Neuron (in vitro differentiated cells): ENCODE data around the gene OR6K6.

Source experiments
- H2AFZ ChIP-seq: one replicate; pipeline ENCODE4 v1.6.1; 2013; ENCODE audit warnings: low read depth, mild to moderate bottlenecking, inconsistent platforms, low read length, moderate library complexity
- H3K27me3 ChIP-seq: one replicate; pipeline ENCODE4 v1.6.1; 2013; ENCODE audit warnings: low read length; ENCODE audit not compliant: insufficient read depth
- H3K36me3 ChIP-seq: one replicate; pipeline ENCODE4 v1.6.1; 2013; ENCODE audit warnings: low read length; ENCODE audit not compliant: insufficient read depth
- H3K4me1 ChIP-seq: one replicate; pipeline ENCODE4 v1.6.1; 2013; ENCODE audit warnings: low read length; ENCODE audit not compliant: insufficient read depth
- H3K4me3 ChIP-seq: 2 replicates; pipeline ENCODE4 v1.5.1; 2013; ENCODE audit warnings: mild to moderate bottlenecking, low read length, moderate library complexity
- H3K9me3 ChIP-seq: one replicate; pipeline ENCODE4 v1.6.1; 2013; ENCODE audit warnings: low read length

The OR6K6 gene

DNA sequence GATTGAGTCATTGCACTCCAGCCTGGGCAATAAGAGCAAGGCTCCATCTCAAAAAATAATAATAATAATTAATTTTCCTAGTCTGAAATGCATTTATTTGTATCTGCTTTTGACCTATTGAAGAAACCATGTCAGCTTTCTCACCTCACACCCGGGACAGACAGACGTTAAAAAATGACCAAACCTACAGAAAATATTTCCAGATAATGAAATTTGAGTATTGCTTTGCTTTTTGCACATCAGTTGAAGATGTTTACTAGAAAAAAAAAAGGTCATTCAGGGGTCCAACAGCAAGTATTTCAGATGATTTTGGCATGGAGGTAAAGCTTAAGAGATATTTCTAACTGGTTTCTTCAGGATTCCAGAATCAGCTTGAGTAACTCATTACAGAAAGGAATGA lies at the start of gene OR6K6:
OR6K6 (plus strand) TSS at position 301 of the 400 bp plus-strand sequence. CDS start 168 bp downstream, outside the sequence.
- H3K4me3 ChIP-seq: no peak within 1 kb of the TSS
- no peaks in the 10 kb centered on the region for H3K36me3 ChIP-seq
- no peaks in the 10 kb centered on the region for H3K9me3 ChIP-seq
- no peak within 1 kb of the TSS for H2AFZ ChIP-seq
- H3K27me3 ChIP-seq: peaks cover 6% of the 10 kb centered on the region
- no peaks in the 10 kb centered on the region for H3K4me1 ChIP-seq

DNA sequence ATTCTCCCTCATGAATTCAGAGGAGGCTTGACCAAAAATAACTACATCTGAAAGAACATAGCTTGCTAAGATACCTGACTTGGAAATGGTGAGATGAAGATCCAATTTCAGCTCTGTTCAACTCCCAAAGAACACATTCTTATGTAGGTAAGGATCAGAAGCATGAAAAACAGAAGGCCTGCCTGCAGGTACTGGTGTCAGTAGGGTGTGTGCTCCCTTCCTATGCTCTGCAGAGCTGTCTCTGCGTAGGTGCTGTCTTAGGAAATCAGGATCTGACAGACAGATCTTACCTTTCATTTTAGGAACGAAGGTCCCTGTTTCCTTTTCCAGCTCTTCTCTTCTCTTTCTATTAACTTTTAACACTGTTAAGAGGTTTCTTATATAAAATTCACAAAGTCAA lies 48.4 kb upstream of the OR6K6 start:
- no peak overlapping the region for H3K4me3 ChIP-seq
- no peaks in the 10 kb centered on the region for H3K4me1 ChIP-seq
- no peaks in the 10 kb centered on the region for H3K27me3 ChIP-seq
- H3K36me3 ChIP-seq: no peaks in the 10 kb centered on the region
- H2AFZ ChIP-seq: no peak overlapping the region
- H3K9me3 ChIP-seq: no peaks in the 10 kb centered on the region

DNA sequence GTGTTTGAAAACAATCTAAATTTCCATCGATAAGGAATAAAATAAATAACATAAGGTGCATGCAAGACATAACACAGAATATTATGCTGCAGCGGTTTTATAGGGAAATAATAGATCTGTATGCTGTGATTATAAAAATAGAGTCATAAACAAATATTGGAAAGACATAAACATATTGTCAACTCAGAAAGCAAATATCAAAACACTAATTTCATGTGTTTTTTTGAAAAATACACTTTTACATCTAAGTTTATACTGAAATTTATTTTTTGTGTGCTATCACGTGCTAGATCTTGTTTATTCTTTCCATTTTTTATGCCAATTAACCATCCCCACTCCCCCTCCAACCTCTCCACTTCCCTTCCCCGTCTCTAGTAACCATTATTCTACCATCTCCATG lies 43.4 kb upstream of the OR6K6 start:
- H3K36me3 ChIP-seq: no peaks in the 10 kb centered on the region
- H3K27me3 ChIP-seq: no peaks in the 10 kb centered on the region
- no peak overlapping the region for H2AFZ ChIP-seq
- no peaks in the 10 kb centered on the region for H3K9me3 ChIP-seq
- no peak overlapping the region for H3K4me3 ChIP-seq
- H3K4me1 ChIP-seq: no peaks in the 10 kb centered on the region

DNA sequence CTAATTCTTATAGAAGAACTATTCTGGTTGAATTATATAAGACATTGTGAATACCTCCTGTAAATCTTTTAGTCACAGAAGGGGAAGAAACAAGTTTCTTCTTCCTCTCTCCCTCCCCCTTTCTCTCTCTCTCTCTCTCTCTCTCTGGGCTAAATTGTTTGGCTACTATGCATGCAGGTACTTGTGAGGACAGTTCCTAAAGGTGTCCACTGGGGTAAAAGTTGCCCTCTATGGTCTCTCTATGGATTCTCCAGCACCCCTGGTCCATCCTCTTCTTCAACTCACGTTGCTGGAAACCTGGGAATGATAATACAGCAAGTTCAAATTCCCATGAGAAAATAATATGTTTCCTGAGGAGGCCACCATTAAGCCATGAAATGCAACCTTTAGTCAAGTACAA lies 39.8 kb upstream of the OR6K6 start:
- Histone ChIP-seq H3K4me3 (no peak overlapping the region), H3K9me3 (no peaks in the 10 kb centered on the region), H3K4me1 (no peaks in the 10 kb centered on the region), H3K36me3 (no peaks in the 10 kb centered on the region), H2AFZ (no peak overlapping the region), H3K27me3 (no peaks in the 10 kb centered on the region)

DNA sequence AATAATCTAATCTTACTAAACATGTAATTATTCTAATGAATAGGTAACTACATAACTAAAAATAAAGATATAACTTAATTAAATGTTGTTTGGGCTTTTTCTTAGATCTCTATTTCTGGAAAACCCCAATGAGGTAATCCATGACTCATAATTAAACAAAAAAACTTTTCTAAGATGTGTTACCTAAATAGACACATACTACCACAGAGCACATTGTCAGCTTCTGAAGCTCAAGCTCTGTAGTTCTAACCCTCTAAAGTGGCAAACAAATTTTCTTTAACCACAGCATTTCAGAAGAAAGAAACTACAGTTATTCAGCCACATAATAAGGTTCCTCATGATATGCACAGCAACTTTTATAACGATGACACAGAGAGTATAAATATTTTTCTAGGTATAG lies 38.2 kb upstream of the OR6K6 start:
- Histone ChIP-seq H2AFZ (no peak overlapping the region), H3K4me3 (no peak overlapping the region), H3K9me3 (no peaks in the 10 kb centered on the region), H3K27me3 (no peaks in the 10 kb centered on the region), H3K4me1 (no peaks in the 10 kb centered on the region), H3K36me3 (no peaks in the 10 kb centered on the region)

DNA sequence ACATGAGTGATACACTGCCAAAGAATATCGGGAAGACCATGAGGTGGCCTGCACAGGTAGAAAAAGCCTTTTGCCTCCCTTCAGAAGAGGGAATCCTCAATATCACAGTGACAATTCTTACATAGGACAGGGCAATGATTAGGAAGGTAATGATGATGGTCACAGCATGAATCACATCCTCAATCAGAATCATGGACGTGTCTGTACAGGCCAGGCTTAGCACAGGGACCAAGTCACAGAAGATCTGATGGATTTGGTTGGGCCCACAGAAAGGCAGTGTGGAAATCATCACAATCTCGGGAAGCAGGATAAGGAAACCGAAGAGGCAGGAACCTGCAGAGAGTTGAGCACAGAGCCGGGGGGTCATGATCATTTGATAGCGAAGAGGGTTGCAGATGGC lies 37.2 kb upstream of the OR6K6 start:
- H3K36me3 ChIP-seq: no peaks in the 10 kb centered on the region
- H2AFZ ChIP-seq: no peak overlapping the region
- no peaks in the 10 kb centered on the region for H3K4me1 ChIP-seq
- H3K4me3 ChIP-seq: no peak overlapping the region
- no peaks in the 10 kb centered on the region for H3K27me3 ChIP-seq
- no peaks in the 10 kb centered on the region for H3K9me3 ChIP-seq

- no peak overlapping the region for H2AFZ ChIP-seq
- H3K4me1 ChIP-seq: no peaks in the 10 kb centered on the region
- H3K36me3 ChIP-seq: no peaks in the 10 kb centered on the region
- H3K4me3 ChIP-seq: no peak overlapping the region
- H3K27me3 ChIP-seq: no peaks in the 10 kb centered on the region
- H3K9me3 ChIP-seq: no peaks in the 10 kb centered on the region
These were observed 34.9 kb upstream of the OR6K6 start for GRCh38 chr1:158719664-158720063.

DNA sequence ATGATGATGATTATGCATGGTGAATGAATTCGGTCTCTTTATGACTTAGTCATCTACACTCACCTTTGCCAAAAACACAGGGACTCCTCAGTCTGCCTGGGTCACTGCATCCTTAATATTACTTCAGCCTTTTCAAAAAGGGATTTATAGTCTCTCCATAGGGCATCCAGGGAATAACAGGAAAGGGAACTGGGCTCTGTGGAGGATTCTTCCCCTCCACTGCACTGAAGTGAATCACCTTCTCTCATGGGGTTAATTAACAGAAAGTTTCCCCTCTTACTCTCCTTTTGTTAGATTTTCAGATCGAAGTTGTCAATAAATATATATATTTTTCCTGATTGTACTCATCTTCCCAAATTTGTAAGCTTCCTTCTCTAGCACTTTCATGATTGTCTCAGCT lies 33.9 kb upstream of the OR6K6 start, which contains the start of gene OR6K3:
OR6K3 (minus strand) TSS at position 101 of the 400 bp plus-strand sequence. CDS start 2,605 bp downstream, outside the sequence.
- Histone ChIP-seq H3K27me3 (no peaks in the 10 kb centered on the region), H2AFZ (no peak within 1 kb of the TSS), H3K9me3 (no peaks in the 10 kb centered on the region), H3K36me3 (no peaks in the 10 kb centered on the region), H3K4me1 (no peaks in the 10 kb centered on the region), H3K4me3 (no peak within 1 kb of the TSS)

DNA sequence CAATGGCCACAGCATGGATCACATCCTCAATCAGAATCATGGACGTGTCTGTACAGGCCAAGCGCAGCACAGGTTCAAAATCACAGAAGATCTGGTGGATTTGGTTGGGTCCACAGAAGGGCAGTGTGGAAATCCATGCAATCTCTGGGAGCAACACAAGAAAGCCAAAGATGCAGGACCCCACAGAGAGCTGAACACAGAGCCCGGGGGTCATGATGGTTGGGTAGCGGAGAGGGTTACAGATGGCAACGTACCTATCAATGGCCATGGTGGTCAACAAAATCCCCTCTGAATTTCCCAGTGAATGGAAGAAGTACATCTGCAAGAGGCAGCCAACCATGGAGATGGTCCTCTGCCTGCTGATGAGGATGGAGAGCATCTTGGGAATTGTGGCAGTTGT lies 30.1 kb upstream of the OR6K6 start:
- Histone ChIP-seq H3K4me1 (no peaks in the 10 kb centered on the region), H3K36me3 (no peaks in the 10 kb centered on the region), H2AFZ (no peak overlapping the region), H3K4me3 (no peak overlapping the region), H3K9me3 (no peaks in the 10 kb centered on the region), H3K27me3 (no peaks in the 10 kb centered on the region)

GRCh38 chr1:158728510-158729225 lies 25.9 kb upstream of the OR6K6 start:
- H3K9me3 ChIP-seq: no peaks in the 10 kb centered on the region
- H3K36me3 ChIP-seq: no peaks in the 10 kb centered on the region
- H3K27me3 ChIP-seq: no peaks in the 10 kb centered on the region
- H3K4me1 ChIP-seq: no peaks in the 10 kb centered on the region
- no peak overlapping the region for H3K4me3 ChIP-seq
- H2AFZ ChIP-seq: no peak overlapping the region

DNA sequence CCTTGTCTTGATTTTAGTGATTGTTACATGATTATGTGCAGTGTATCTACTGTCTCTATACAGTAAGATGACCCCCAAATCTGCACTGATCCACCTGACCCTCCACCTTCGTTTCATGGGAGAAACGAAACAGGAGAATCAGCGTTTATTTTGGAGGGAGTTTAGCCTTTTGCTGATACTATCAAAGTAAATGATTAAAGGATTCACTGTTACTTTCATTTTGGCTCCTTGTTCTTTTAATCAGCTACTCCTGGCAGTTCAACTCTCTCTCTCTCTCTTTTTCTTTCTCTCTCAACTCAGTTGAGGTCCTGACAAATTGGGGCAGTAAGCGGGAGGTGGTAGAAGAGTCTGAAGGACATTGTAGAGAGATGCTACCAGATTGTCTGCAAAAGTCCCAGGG lies 24.1 kb upstream of the OR6K6 start:
- no peaks in the 10 kb centered on the region for H3K4me1 ChIP-seq
- no peak overlapping the region for H3K4me3 ChIP-seq
- no peak overlapping the region for H2AFZ ChIP-seq
- no peaks in the 10 kb centered on the region for H3K36me3 ChIP-seq
- no peaks in the 10 kb centered on the region for H3K27me3 ChIP-seq
- H3K9me3 ChIP-seq: no peaks in the 10 kb centered on the region

GRCh38 chr1:158731707-158732106 lies 22.8 kb upstream of the OR6K6 start:
- Histone ChIP-seq H3K36me3 (no peaks in the 10 kb centered on the region), H3K4me1 (no peaks in the 10 kb centered on the region), H3K4me3 (no peak overlapping the region), H2AFZ (no peak overlapping the region), H3K27me3 (no peaks in the 10 kb centered on the region), H3K9me3 (no peaks in the 10 kb centered on the region)

DNA sequence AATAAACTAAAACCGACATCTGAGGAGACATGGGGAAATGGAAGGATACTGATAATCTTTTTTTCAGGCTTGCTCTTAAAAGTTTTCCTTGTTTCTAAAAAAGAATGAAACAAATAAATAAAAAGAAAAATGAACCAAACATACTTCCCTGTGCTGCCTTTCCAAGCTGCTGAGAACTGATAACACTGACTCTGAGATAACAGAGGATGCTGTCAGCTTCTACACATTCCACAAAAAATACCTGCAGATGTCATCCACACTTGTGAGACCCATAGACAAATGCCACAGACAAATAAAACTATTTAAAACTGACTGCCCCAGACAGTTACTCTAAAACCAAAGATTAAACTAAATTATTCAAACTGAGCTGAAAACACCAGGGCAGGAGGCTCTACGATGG lies 22.0 kb upstream of the OR6K6 start:
- H3K27me3 ChIP-seq: no peaks in the 10 kb centered on the region
- H2AFZ ChIP-seq: no peak overlapping the region
- no peaks in the 10 kb centered on the region for H3K36me3 ChIP-seq
- H3K4me1 ChIP-seq: no peaks in the 10 kb centered on the region
- H3K4me3 ChIP-seq: no peak overlapping the region
- H3K9me3 ChIP-seq: no peaks in the 10 kb centered on the region

- no peaks in the 10 kb centered on the region for H3K36me3 ChIP-seq
- H3K9me3 ChIP-seq: no peaks in the 10 kb centered on the region
- H2AFZ ChIP-seq: no peak overlapping the region
- H3K4me1 ChIP-seq: no peaks in the 10 kb centered on the region
- H3K27me3 ChIP-seq: no peaks in the 10 kb centered on the region
- no peak overlapping the region for H3K4me3 ChIP-seq
These were observed 18.7 kb upstream of the OR6K6 start for GRCh38 chr1:158735848-158736247.
